ENCODE results near the gene SRP14.

The SRP14 gene

GRCh38 chr15:40067921-40068624, 29.1 kb upstream of the SRP14 start:
- H3K4me2 ChIP-seq: peak overlapping the region; percentile 40
- no peak overlapping the region for H3K4me3 ChIP-seq (IDR thresholded peaks at IDR 0.05; ENCODE audit: insufficient read depth, low read depth, low read length)
- H2AFZ ChIP-seq (ENCODE audit: low read depth): no peak overlapping the region
- H3K27ac ChIP-seq: peak overlapping the region; percentile 86
- H3K9ac ChIP-seq: peak overlapping the region; percentile 31; the same call in 1 of the 2 replicates
- H4K20me1 ChIP-seq (ENCODE audit: insufficient read depth): no peaks in the 10 kb centered on the region
- H3K27me3 ChIP-seq (ENCODE audit: insufficient read depth, low read depth): no peaks in the 10 kb centered on the region
- peaks cover 78% of the 10 kb centered on the region for H3K4me1 ChIP-seq (ENCODE audit: low read depth, poor library complexity, severe bottlenecking)
- H3K79me2 ChIP-seq (ENCODE audit: insufficient read depth, low read depth): no peaks in the 10 kb centered on the region
- no peaks in the 10 kb centered on the region for H3K36me3 ChIP-seq (ENCODE audit: insufficient read depth)
- TF ChIP-seq CTCF (conservative IDR thresholded peaks at IDR 0.05; ENCODE audit: low read depth, low read length): no peak

- Histone ChIP-seq H2AFZ (ENCODE audit: low read depth) (no peak overlapping the region), H3K4me2 (no peak overlapping the region), H3K79me2 (ENCODE audit: insufficient read depth, low read depth) (no peaks in the 10 kb centered on the region), H3K36me3 (ENCODE audit: insufficient read depth) (no peaks in the 10 kb centered on the region), H3K27ac (no peak overlapping the region), H4K20me1 (ENCODE audit: insufficient read depth) (no peaks in the 10 kb centered on the region), H3K4me1 (ENCODE audit: low read depth, poor library complexity, severe bottlenecking) (peaks cover 84% of the 10 kb centered on the region), H3K9ac (no peak overlapping the region), H3K4me3 (IDR thresholded peaks at IDR 0.05; ENCODE audit: insufficient read depth, low read depth, low read length) (no peak overlapping the region), H3K27me3 (ENCODE audit: insufficient read depth, low read depth) (no peaks in the 10 kb centered on the region)
- no peak for TF ChIP-seq CTCF (conservative IDR thresholded peaks at IDR 0.05; ENCODE audit: low read depth, low read length)
These were observed 27.6 kb upstream of the SRP14 start for GRCh38 chr15:40066589-40066988.

GRCh38 chr15:40065166-40065565, 26.2 kb upstream of the SRP14 start:
- peak overlapping the region; percentile 24; the same call in 1 of the 2 replicates for H3K4me2 ChIP-seq
- peak overlapping the region; percentile 37; the same call in 1 of the 2 replicates for H3K27ac ChIP-seq
- H2AFZ ChIP-seq (ENCODE audit: low read depth): no peak overlapping the region
- no peak overlapping the region for H3K4me3 ChIP-seq (IDR thresholded peaks at IDR 0.05; ENCODE audit: insufficient read depth, low read depth, low read length)
- no peak overlapping the region for H3K9ac ChIP-seq
- no peaks in the 10 kb centered on the region for H3K79me2 ChIP-seq (ENCODE audit: insufficient read depth, low read depth)
- TF ChIP-seq CTCF (conservative IDR thresholded peaks at IDR 0.05; ENCODE audit: low read depth, low read length): no peak
- no peaks in the 10 kb centered on the region for H4K20me1 ChIP-seq (ENCODE audit: insufficient read depth)
- H3K36me3 ChIP-seq (ENCODE audit: insufficient read depth): no peaks in the 10 kb centered on the region
- peaks cover 77% of the 10 kb centered on the region for H3K4me1 ChIP-seq (ENCODE audit: low read depth, poor library complexity, severe bottlenecking)
- no peaks in the 10 kb centered on the region for H3K27me3 ChIP-seq (ENCODE audit: insufficient read depth, low read depth)

GRCh38 chr15:40064231-40064894, 25.4 kb upstream of the SRP14 start:
- Histone ChIP-seq H3K4me2 (peak overlapping the region; percentile 24; the same call in 1 of the 2 replicates), H2AFZ (ENCODE audit: low read depth) (no peak overlapping the region)

More at GRCh38 chr15:40064231-40064894, 25.4 kb upstream of the SRP14 start:
- no peak for TF ChIP-seq CTCF (conservative IDR thresholded peaks at IDR 0.05; ENCODE audit: low read depth, low read length)
- no peak overlapping the region for H3K4me3 ChIP-seq (IDR thresholded peaks at IDR 0.05; ENCODE audit: insufficient read depth, low read depth, low read length)
- H4K20me1 ChIP-seq (ENCODE audit: insufficient read depth): no peaks in the 10 kb centered on the region
- H3K79me2 ChIP-seq (ENCODE audit: insufficient read depth, low read depth): no peaks in the 10 kb centered on the region
- no peaks in the 10 kb centered on the region for H3K36me3 ChIP-seq (ENCODE audit: insufficient read depth)
- no peaks in the 10 kb centered on the region for H3K27me3 ChIP-seq (ENCODE audit: insufficient read depth, low read depth)
- peak overlapping the region; percentile 37; the same call in 1 of the 2 replicates for H3K27ac ChIP-seq
- H3K4me1 ChIP-seq (ENCODE audit: low read depth, poor library complexity, severe bottlenecking): peaks cover 77% of the 10 kb centered on the region
- no peak overlapping the region for H3K9ac ChIP-seq
